GM18868 (cell line): ENCODE measurements around the gene PDCD4.

Experiments
- ATAC-seq: cut with Tn5 transposase; IDR thresholded peaks from one replicate; pipeline ENCODE4 v1.9.1; 2021; ENCODE audit warnings: mild to moderate bottlenecking, moderate library complexity; ENCODE audit not compliant: unreplicated experiment

Gene PDCD4

DNA sequence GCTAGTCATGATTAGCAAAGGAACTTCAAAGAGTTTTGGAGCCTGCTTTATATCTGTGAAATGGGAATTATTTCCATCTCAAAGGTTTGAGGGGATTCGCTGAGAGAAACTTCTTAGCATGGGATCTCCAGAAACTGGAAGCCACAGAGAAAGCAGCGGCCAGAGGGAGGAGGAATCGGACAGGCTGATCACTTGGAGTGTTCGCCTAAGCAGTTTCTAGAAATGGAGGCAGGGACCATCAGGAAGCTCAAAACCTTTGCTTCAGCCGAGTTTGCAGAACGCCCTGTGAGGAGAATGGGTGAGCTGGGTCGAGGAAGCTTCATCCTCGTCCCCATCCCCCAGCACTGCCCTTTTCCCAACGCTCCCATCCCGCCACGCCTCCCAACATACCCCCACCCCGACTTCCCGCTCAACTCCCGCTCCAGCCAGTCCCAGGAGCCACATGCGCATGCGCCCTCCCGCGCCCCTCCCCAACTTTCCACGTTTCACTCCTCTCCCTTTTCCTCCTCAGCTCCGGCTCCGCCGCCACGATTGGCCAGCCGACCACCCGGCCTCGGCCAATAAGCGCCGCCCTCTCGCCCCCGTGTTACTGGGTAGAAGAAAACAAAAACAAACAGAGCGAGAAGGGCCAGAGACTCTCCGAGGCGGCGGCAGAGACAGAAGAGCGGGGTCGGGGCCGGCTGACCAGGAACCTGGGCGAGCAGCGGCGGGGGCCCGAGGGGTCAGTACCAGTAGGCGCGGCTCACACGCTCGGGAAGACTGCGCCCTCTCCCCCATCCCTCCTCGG lies at the start of gene PDCD4:
PDCD4 (plus strand) TSS at position 631 of the 787 bp plus-strand sequence. CDS start 4,100 bp downstream, outside the sequence.
- peak; percentile 73 for ATAC-seq

DNA sequence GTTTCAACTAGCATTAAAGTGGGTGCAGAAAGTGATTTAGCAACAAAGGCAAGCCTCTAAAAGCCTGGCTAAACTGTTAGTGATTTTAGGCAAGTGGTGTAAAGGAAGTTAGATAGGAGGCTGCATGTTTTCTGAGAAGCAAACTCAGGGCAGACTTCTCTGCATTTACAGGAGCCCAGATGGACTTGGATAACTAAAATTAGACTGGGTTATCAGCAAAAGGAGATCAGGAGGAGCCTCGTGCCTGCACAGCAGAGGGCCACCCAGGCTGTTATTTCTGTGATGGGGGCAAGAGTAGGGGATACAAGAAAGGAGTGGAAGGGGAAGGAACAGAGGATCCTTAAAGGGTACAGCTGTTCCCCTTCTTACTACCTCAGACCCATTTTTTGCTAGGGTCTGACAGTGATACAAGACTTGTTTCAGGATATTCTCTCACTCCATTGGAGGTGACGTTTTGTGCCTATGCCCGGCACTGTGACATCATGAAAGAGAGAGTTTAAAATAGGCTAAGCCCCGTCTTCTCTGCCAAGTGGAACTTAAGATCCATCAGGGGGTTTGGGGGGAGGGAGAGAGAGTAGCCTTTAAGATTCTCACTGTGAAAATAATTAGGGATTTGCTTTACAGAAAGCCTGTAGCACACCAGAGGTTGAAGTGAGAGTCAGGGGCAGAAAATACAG lies 49.6 kb upstream of the PDCD4 start:
- ATAC-seq: no peak

DNA sequence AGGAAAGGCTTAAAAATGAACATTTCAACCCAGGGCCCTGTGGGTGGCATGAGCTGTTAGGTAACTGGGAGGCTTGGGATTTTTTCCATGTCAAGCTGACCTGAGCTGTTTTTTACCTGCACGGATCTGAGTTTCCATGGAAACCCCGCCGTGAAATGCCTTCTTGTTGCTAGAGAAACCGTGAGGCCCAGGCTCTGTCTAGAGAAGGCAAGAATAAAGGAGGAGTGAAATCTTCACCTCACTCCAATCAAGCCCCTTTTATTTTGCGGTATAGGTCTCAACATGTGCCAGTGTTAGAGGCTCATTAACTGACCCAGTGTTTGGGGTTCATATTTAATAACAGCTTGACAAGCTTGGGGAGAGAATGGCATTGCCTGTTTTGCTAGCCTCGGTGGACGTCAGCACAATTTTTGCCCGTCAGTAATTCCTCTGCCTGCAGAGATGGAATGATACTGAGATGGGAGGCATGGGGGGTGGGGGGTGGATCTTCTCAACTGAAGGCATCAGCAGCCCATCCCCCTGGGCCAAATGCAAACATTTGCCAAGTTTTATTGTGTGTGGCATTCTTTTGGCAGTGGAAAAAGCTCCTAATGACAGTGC lies 48.9 kb upstream of the PDCD4 start:
- no peak for ATAC-seq

DNA sequence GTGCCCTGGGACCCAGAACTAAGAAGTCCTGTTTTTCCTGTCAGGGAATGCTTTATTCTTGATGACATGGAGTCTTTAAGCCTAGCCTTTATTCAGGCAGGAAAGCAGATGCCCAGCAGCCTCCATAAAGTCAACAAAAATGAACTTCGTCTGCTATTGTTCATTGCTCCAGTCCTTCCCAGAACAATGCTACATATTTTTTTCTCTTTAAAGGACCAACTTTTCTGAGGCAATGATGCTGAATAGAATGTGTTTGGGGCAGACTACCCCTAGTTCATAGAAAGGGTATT lies 47.6 kb upstream of the PDCD4 start:
- no peak for ATAC-seq

DNA sequence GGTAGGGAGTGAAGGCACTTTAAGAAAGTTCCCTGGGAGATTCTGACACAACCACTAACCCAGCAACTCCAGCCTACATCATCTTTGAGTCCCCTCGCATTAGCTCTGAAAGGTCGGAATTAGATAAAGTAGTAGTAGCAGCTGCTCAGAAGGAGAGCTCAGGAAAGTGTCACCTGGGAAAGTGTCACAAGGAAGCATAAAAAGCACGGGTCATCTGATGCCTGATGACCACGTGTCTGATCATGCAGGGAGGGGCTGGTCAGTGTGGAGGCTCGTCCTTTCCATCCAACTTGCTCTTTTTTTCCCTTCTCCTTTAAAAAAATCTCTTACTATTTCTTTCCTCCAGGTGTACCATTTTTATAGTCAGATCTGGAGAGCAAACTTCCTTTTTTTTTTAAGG lies 47.1 kb upstream of the PDCD4 start:
- no peak for ATAC-seq

DNA sequence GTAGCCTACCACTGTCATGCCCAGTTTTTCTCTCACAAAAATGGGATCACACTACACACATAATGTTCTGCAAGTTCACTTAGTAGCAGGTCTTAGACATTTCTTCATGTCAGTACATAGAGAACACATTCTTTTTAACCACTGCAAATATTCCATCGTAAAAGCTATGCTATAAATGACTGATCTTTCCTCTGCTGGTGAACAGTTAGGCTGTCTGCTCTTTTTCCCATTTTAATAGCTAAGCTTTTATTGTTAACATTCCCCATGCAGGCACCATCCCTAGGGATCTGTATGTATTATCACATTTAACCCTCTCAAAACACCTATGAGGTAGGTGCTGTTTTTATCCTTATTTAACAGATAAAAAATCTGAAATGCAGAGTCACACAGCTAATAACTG lies 46.2 kb upstream of the PDCD4 start:
- ATAC-seq: no peak

DNA sequence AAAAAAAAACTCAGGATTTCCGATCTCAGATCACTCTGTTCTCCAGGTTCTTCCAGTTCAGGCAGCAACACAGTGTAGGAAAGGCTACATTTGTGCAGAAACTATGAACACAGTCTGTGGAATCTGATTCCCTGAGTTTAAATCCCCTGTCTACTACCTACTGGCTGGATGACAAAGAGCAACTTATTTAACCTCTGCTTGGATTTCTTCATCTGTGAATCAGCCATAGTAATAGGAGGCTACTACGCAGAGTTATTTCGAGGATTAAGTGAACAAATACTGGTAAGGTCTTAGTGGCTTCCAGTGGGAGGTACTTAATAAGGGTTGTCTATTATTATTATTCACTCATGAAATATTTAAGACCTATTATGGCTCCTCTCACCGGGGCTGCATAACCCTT lies 44.3 kb upstream of the PDCD4 start:
- no peak for ATAC-seq

DNA sequence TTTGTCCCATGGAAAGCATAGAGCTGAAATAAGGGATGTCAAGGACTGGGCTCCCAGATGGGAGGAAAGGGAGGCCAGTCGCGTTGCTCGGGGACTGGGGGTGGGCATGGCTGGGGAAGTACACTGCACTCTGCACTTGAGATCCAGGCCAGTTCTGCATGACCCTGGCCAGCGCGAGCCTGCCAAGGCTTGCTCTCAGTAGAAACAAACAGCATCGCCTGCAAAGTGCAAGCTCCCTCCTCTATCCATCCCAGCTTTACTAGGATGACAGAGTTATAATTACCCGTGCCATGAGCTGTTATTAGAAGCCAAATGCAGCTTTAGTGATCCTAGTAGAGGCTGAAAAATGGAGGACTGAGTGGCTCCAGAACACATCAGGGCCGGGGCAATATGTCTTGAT lies 43.9 kb upstream of the PDCD4 start:
- no peak for ATAC-seq

DNA sequence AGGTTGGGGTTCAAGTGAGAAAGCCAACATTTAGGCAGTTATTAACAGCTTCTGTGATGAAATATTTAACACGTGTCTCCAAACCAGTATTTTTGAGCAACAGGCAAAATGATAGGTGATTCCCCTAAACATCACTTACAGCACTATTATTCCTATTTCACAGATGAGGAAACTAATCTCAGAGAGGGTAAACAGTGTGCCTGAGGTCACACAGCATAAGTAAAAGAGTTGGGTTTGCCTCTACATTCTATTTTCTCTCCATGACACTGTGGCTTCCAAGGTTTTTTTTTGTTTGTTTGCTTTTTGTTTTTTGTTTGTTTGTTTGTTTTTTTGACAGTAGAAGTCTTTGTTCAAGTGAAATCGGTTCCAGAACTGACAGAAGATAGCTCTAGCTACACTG lies 43.2 kb upstream of the PDCD4 start:
- no peak for ATAC-seq

DNA sequence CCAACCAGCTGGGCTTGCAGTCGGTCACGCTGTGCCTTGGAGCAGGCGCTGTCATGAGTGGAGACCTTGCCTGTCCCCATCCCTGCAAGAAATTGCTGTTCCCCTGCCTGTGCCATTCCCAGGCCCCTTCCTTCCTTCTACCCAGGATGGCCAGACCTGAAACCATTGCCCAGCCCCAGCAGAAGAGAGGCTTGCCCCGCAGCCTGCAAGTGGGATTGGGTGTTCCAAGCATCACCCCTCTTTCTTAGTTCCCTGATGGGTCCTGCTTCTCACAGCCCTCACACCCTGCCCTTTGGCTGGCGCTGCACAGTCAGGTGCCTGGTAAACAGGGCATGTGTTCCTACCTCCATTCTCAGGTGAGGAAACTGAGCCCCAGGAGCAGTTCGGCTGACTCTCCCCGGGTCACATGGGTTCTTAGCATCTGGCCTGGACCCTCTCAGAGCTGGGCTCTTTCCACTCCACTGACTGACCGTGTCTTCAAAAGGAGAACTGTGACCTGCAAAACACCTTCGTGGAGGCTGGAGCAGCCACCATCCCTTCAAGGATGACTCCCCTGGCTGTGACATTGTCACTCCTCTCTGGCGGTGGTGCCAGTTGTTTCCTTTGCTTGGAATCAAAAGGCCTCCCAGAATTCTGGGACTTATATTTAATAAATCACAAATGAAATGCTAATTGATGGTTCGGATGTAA lies 41.9 kb upstream of the PDCD4 start:
- no peak for ATAC-seq

DNA sequence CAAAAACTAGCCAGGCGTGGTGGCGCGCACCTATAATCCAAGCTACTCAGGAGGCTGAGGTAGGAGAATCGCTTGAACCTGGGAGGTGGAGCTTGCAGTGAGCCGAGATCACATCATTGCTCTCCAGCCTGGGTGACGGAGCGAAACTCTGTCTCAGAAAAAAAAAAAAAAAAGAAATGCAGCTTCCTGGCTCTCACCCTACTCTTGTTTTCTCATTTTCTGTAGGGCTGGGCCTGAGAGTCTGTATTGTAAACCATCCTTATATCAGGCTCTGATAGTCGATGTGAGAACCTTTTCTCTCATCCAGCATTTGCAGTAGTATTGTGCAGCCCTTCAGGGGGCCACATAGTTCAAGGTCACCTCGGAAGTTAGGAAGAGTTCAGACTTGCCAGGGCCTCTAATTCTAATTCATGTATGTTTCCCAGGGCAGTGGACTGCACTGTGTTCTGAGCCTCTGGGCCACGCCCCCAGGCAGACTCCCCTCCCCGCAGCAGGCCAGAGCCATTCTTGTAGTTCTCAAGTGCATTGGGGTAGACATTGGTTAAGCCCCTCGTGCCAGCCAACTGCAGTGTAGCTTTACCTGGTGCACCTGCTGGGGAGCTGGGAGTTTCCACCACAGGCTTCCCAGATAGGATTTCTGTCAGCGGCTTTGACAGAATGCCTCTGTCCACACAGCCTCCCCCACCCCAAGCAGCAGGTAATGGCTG lies 38.3 kb upstream of the PDCD4 start:
- ATAC-seq: no peak

DNA sequence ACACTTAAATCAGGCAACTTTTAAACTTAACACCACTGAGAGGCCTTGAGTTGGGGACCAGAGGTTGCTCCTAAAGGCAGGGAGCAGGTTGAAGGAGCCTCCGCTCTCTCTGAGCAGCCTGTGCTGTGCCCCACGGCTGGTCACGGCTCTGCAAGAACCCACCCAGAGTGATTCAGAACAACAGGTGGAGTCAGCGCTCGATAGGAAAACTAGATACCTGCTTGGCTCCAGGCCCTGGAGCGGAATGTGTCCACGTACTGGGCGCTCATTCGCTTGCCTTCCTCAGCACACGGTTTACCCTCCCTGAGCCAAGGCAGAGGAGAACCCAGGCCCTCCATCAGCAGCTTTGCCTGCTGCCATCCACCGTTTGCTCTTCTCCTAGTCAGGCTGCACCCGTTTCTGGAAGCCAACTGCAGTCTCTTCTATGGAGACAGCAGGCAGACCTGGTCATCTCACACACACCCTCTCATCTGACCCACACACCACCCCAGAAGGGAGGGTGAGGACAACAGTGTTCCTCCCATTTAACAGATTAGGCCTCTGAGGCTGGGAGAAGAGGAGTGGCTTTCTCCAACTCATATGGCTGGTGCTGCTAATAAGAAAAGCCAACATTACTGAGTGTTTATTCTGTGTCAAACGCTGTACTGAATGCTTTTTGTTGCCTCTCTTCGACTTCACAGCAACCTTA lies 37.6 kb upstream of the PDCD4 start:
- ATAC-seq: no peak

DNA sequence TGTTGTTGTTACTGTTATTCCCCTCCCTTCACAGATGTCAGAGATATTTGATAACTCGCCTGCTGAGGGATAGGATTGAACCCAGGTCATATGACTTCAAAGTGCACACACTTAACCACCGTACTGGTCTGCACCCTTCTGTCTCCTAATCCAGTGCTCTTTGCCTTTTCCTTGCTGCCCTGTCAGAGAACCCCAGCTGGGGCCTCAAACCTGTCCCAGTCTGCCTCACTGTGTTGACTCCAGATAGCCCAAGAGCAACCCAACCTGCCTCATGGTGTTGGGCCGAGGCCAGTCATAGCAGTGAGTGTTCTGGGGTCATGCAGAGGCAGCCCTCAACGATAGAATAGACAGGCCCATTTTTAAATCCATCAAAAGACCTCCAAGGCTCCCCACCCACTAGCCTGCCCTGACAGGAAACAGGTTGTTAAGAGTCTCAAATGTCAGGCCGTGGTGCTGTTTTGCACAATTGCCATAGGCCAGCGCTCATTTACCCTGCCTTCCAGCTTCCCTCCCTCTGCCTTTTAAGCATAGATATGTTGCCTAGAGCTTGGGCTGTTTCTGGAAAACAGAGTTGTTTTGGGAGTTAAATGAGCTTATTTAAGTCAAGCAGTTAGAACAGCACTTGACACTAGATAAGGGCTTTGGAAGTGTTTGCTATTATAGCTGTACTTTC lies 37.0 kb upstream of the PDCD4 start:
- ATAC-seq: no peak

DNA sequence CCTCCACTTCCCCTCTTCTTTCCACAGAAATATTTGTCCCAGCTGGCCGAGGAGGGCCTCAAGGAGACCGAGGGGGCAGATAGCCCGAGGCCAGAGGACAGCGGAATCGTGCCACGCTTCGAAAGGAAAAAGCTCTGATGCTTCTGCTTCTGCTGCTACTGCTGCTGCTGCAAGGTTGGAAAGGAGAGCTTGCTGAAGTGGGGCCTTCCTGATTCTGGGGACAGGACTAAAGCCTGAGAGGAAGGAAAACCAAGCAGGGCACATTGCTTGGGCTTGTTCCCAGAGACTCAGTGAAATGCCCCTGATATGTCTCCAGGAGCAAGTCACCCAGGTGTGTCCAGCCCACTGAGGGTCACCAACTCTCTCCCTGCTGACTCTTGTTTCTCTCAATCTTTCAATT lies 35.9 kb upstream of the PDCD4 start:
- no peak for ATAC-seq

DNA sequence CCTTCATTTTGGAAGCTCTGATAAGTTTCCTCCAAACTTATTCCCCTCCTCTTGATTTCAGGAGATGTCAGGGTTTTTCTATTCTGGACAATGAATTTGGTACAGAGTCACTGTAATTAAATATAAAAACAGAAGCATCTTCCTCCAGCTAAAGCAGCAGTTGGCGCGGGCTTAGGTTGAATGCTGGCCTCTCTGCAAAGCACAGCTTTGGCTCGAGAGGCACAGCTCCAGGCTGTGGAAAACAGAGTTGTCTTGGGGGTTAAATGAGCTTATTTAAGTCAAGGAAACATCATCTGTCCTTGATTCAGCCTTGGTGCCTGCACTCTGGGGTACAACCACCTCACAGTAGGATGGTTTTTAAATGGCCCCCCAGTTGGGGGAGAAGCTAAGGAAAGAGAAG lies 35.0 kb upstream of the PDCD4 start:
- ATAC-seq: no peak

DNA sequence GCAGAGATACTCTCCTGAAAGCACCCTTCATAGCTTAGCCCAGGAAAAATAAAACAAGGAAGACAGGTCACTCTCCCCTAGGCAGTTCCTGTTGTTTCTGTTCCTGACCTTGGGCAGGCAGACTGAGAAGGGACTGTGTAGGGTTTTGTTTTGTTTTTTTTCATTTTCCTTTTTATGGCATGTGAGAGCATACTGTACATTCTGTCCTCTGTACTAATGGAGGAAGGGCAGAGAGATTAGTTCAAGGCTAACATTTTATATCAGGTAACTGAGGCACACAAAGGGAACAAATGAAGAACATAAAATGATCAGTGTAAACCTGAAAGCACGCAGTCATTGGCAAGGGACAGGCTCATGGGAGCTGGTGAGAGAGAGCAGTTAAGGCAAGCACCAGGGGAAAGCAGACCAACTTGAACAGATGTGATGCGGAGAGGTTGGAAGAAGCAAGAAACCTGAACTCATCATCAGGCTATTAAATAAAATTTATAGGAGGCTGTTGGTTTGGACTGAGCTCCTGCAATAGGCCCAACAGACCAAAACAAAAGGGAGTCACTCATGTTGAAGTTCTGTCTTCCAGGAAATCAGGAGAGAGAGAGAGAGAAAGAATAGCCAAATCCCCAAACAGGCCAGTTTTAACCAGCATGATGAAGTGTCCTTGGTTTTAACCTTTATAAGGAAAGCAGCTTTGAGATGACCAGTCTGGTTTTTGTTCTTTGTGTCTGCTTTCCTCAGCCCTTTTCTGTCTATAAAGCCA lies 34.1 kb upstream of the PDCD4 start:
- no peak for ATAC-seq

DNA sequence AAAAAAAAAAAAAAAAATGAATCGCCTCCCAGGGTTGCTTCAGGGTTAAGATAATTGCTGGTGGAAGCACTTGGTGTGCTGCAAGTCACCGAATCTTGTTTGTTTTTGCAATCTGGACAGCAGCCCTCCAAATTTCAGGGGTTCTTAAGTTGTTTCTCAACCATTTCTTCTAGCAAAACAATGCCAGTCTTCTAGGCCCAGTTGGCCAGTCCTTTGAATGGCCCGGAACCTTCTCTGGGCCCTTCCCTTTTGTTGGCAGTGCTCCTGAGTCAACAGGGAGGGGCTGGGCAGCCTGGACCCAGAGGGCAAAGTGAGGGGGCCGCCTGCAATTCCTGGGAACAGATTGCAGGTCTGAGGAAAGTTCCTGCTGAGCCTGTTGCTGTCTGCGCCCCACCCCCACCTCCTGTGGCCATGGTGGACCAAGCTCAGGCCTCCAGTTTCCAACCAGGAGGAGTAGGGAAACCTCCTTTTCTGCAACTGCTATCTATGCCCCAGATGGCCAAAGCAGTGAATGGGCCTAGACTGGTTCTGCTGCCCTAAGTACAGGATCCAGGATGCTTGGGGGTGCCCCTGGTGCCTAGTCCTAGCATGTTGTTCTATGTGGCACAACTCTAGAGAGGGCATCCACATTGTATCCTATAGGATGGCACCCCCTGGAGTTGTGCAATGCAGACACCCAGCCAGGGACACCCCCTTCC lies 31.4 kb upstream of the PDCD4 start:
- no peak for ATAC-seq

DNA sequence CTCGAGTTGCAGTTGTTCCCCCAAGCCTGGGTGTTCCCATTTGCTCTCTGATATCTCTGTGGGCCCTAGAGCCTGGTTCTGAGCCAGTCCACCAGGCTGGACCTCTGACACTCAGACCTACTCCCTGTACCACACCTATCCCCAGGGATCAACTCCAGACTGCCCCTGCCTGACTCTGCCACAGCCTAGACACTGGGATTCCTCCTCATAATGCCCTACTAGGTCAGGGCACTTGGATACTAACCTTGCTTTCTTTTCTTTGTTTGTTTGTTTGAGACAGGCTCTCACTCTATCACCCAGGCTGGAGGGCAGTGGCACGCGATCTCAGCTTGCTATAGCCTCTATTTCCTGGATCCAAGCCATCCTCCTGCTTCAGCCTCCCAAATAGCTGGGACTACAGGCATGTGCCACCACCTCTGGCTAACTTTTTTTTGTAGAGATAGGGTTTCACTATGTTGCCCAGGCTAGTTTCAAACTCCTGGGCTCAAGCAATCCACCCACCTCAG lies 30.8 kb upstream of the PDCD4 start:
- ATAC-seq: no peak
